H9 (cell line): ENCODE results near the gene KDM2B. TPM values are rescaled to one million over a fixed set of nuclear protein-coding genes. Genes with fewer than 3 reads are reported as not detected.

ENCODE experiments used
- DNase-seq: peaks from one replicate; pipeline ENCODE4 v3.0.0-alpha.2; 2017
- H2AFZ ChIP-seq: one replicate; pipeline ENCODE4 v1.6.1; 2013; ENCODE audit warnings: mild to moderate bottlenecking, low read length, control low read depth, moderate library complexity
- H2AK5ac ChIP-seq: 2 replicates; pipeline ENCODE4 v1.6.1; 2013; ENCODE audit warnings: low read length, control low read depth, mixed read lengths; ENCODE audit not compliant: insufficient read length
- H2BK120ac ChIP-seq: one replicate; pipeline ENCODE4 v1.6.1; 2013; ENCODE audit warnings: low read depth, mild to moderate bottlenecking, low read length, control low read depth, inconsistent platforms; ENCODE audit not compliant: poor library complexity, severe bottlenecking
- H2BK12ac ChIP-seq: 2 replicates; pipeline ENCODE4 v1.6.1; 2013; ENCODE audit warnings: low read length, control low read depth, mixed read lengths, low read depth; ENCODE audit not compliant: insufficient read length
- H2BK15ac ChIP-seq: 2 replicates; pipeline ENCODE4 v1.6.1; 2013; ENCODE audit warnings: low read depth, low read length, control low read depth
- H2BK20ac ChIP-seq: one replicate; pipeline ENCODE4 v1.6.1; 2013; ENCODE audit warnings: low read depth, mild to moderate bottlenecking, low read length, control low read depth, inconsistent platforms; ENCODE audit not compliant: poor library complexity, severe bottlenecking
- H2BK5ac ChIP-seq: 2 replicates; pipeline ENCODE4 v1.6.1; 2013; ENCODE audit warnings: low read length, control low read depth, mixed read lengths; ENCODE audit not compliant: insufficient read length
- H3K14ac ChIP-seq: 2 replicates; pipeline ENCODE4 v1.6.1; 2013; ENCODE audit warnings: low read length, control low read depth; ENCODE audit not compliant: insufficient read depth
- H3K18ac ChIP-seq: 2 replicates; pipeline ENCODE4 v1.6.1; 2013; ENCODE audit warnings: low read depth, mild to moderate bottlenecking, mixed read lengths, low read length, control low read depth; ENCODE audit not compliant: insufficient read length
- H3K23ac ChIP-seq: 2 replicates; pipeline ENCODE4 v1.6.1; 2013; ENCODE audit warnings: low read length, control low read depth, mixed read lengths, low read depth; ENCODE audit not compliant: insufficient read length
- H3K23me2 ChIP-seq: 2 replicates; pipeline ENCODE4 v1.6.1; 2013; ENCODE audit warnings: low read depth, mild to moderate bottlenecking, mixed read lengths, low read length, control low read depth; ENCODE audit not compliant: insufficient read length, poor library complexity, severe bottlenecking
- H3K27ac ChIP-seq: 2 replicates; pipeline ENCODE4 v1.5.1; 2013; ENCODE audit warnings: low read length, control low read depth, mixed read lengths, low read depth; ENCODE audit not compliant: insufficient read length
- H3K27me3 ChIP-seq: 2 replicates; pipeline ENCODE4 v1.6.1; 2013; ENCODE audit warnings: low read length, control low read depth, inconsistent platforms; ENCODE audit not compliant: insufficient read depth
- H3K4ac ChIP-seq: 2 replicates; pipeline ENCODE4 v1.6.1; 2013; ENCODE audit warnings: low read depth, mild to moderate bottlenecking, control low read depth, inconsistent platforms, low read length, moderate library complexity
- H3K4me1 ChIP-seq: 2 replicates; pipeline ENCODE4 v1.6.1; 2013; ENCODE audit warnings: low read length, control low read depth, inconsistent platforms; ENCODE audit not compliant: insufficient read depth
- H3K4me2 ChIP-seq: 2 replicates; pipeline ENCODE4 v1.6.1; 2013; ENCODE audit warnings: low read length, control low read depth, mixed read lengths; ENCODE audit not compliant: insufficient read length, insufficient read depth
- H3K56ac ChIP-seq: 2 replicates; pipeline ENCODE4 v1.6.1; 2013; ENCODE audit warnings: low read depth, mild to moderate bottlenecking, mixed read lengths, low read length, control low read depth; ENCODE audit not compliant: insufficient read length
- H3K79me1 ChIP-seq: 2 replicates; pipeline ENCODE4 v1.6.1; 2013; ENCODE audit warnings: low read depth, mild to moderate bottlenecking, moderate library complexity, low read length, control low read depth, inconsistent platforms; ENCODE audit not compliant: insufficient read depth, poor library complexity, severe bottlenecking
- H3K79me2 ChIP-seq: 2 replicates; pipeline ENCODE4 v1.6.1; 2013; ENCODE audit warnings: low read length, control low read depth, inconsistent platforms; ENCODE audit not compliant: insufficient read depth
- H3K9ac ChIP-seq: 2 replicates; pipeline ENCODE4 v1.6.1; 2013; ENCODE audit warnings: low read length, control low read depth, mixed read lengths; ENCODE audit not compliant: insufficient read length; ENCODE audit errors: extremely low read depth
- H3K9me3 ChIP-seq: one replicate; pipeline ENCODE4 v1.6.1; 2013; ENCODE audit warnings: low read depth, low read length, inconsistent platforms; ENCODE audit not compliant: control insufficient read depth
- H3T11ph ChIP-seq: one replicate; pipeline ENCODE4 v1.6.1; 2013; ENCODE audit warnings: mild to moderate bottlenecking, low read length, control low read depth, inconsistent platforms
- H4K20me1 ChIP-seq: one replicate; pipeline ENCODE4 v1.6.1; 2013; ENCODE audit not compliant: control insufficient read depth, insufficient read length, insufficient read depth
- H4K5ac ChIP-seq: 2 replicates; pipeline ENCODE4 v1.6.1; 2013; ENCODE audit warnings: low read depth, mild to moderate bottlenecking, mixed read lengths, low read length, control low read depth; ENCODE audit not compliant: insufficient read length
- H4K8ac ChIP-seq: replicated peaks from 2 replicates; pipeline ENCODE4 v1.6.1; 2013; ENCODE audit warnings: low read length, control low read depth, mixed read lengths, low read depth; ENCODE audit not compliant: insufficient read length
- H4K91ac ChIP-seq: 2 replicates; pipeline ENCODE4 v1.6.1; 2013; ENCODE audit warnings: low read depth, mild to moderate bottlenecking, moderate library complexity, mixed read lengths, low read length, control low read depth; ENCODE audit not compliant: insufficient read length
- H3K27ac Mint-ChIP-seq, 3 experiments: 2 replicates in 2 of 3; 3 replicates in 1 of 3; pipeline ENCODE4 v1.8.0; 2020 to 2021; ENCODE audit warnings: mixed read lengths in 3 of 3, mild to moderate bottlenecking in 1 of 3, moderate library complexity in 1 of 3
- H3K27me3 Mint-ChIP-seq: 2 replicates; pipeline ENCODE4 v1.8.0; 2021; ENCODE audit warnings: low read depth, mild to moderate bottlenecking, moderate library complexity, mixed read lengths
- H3K36me3 Mint-ChIP-seq, 3 experiments: 2 replicates in 2 of 3; 3 replicates in 1 of 3; pipeline ENCODE4 v1.8.0; 2020 to 2021; ENCODE audit warnings: low read depth in 3 of 3, mixed read lengths in 3 of 3; ENCODE audit not compliant: insufficient read depth in 1 of 3
- H3K4me1 Mint-ChIP-seq, 2 experiments: 2 replicates each; pipeline ENCODE4 v1.8.0; 2020; ENCODE audit warnings: mixed read lengths in 2 of 2
- H3K4me3 Mint-ChIP-seq, 2 experiments: 2 replicates in 1 of 2; 3 replicates in 1 of 2; pipeline ENCODE4 v1.8.0; 2020 to 2021; ENCODE audit warnings: mild to moderate bottlenecking in 2 of 2, mixed read lengths in 2 of 2, moderate library complexity in 1 of 2
- H3K9me3 Mint-ChIP-seq, 2 experiments: 2 replicates in 1 of 2; 3 replicates in 1 of 2; pipeline ENCODE4 v1.8.0; 2020; ENCODE audit warnings: mild to moderate bottlenecking in 2 of 2, mixed read lengths in 2 of 2, moderate library complexity in 1 of 2
- WGBS: extraction: QIAGEN DNeasy Blood & Tissue Kit; methylation state at CpG from one replicate; pipeline ENCODE4 v1.1.7; 2013; ENCODE audit warnings: missing lambda C conversion rate, low lambda C conversion rate, mixed read lengths; ENCODE audit not compliant: insufficient read length; ENCODE audit errors: extremely low coverage; 5-methylcytosine and 5-hydroxymethylcytosine counted together
- total RNA-seq: library from RNA; stranded (reverse); gene quantifications from 2 replicates; pipeline ENCODE4 v1.2.1, GENCODE V29; 2021
- TF ChIP-seq, protein P1 (sequence below): fragments of 200-600 bp; sonication (generic); conservative IDR thresholded peaks from 3 replicates; pipeline ENCODE4 v1.8.0; 2021; ENCODE audit warnings: antibody characterized with exemption, mild to moderate bottlenecking

The KDM2B gene
- total RNA-seq, 1 experiment from 2014 or later: 143 TPM

DNA sequence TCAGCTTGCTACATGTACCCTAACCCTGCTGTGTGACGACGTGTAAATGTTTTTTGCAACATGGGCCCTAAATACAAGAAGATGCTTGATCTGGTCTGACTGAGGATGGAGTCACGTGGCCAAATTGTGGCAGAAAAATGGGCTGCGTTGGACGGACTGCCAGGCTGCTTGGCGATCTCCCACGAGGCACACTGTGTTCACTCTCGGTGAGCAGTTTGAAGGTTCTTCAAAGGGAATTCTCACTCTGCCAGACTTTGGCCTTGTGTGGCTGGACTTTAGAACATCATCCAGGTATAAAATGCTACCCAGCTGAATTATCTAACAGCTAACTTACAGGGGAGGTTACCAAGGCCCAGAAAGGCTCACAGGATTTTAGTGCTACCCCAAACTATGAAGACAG is 85.1 kb downstream of the KDM2B start:
- H3K23ac ChIP-seq: no peak overlapping the region
- H3K4ac ChIP-seq: no peak overlapping the region
- TF ChIP-seq, protein P1, sequence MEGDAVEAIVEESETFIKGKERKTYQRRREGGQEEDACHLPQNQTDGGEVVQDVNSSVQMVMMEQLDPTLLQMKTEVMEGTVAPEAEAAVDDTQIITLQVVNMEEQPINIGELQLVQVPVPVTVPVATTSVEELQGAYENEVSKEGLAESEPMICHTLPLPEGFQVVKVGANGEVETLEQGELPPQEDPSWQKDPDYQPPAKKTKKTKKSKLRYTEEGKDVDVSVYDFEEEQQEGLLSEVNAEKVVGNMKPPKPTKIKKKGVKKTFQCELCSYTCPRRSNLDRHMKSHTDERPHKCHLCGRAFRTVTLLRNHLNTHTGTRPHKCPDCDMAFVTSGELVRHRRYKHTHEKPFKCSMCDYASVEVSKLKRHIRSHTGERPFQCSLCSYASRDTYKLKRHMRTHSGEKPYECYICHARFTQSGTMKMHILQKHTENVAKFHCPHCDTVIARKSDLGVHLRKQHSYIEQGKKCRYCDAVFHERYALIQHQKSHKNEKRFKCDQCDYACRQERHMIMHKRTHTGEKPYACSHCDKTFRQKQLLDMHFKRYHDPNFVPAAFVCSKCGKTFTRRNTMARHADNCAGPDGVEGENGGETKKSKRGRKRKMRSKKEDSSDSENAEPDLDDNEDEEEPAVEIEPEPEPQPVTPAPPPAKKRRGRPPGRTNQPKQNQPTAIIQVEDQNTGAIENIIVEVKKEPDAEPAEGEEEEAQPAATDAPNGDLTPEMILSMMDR: no peak
- H2AK5ac ChIP-seq: no peak overlapping the region
- no peak overlapping the region for H2AFZ ChIP-seq
- Mint-ChIP-seq H3K4me1 (peaks cover 20 to 22% of the 10 kb centered on the region in 2 experiments), H3K9me3 (no peaks in the 10 kb centered on the region), H3K4me3 (no peak overlapping the region), H3K27ac (peak overlapping the region in 2 of 3 experiments; percentile 58 to 61; a peak in 2 of 7 replicates), H3K36me3 (peaks cover 13 to 47% (median 38%) of the 10 kb centered on the region in 3 experiments; a peak in 6 of 7 replicates), H3K27me3 (peaks cover 1% of the 10 kb centered on the region; the same call in 1 of the 2 replicates)
- H3K23me2 ChIP-seq: no peaks in the 10 kb centered on the region
- DNase-seq: no peak
- H3K9ac ChIP-seq: no peak overlapping the region
- no peaks in the 10 kb centered on the region for H3K27me3 ChIP-seq
- H3T11ph ChIP-seq: no peak overlapping the region
- no peak overlapping the region for H2BK12ac ChIP-seq
- H4K91ac ChIP-seq: no peak overlapping the region
- H2BK120ac ChIP-seq: no peak overlapping the region
- H4K5ac ChIP-seq: no peak overlapping the region
- H3K18ac ChIP-seq: no peak overlapping the region
- no peak overlapping the region for H3K56ac ChIP-seq
- no peak overlapping the region for H2BK15ac ChIP-seq
- no peak overlapping the region for H4K8ac ChIP-seq
- H3K9me3 ChIP-seq: no peaks in the 10 kb centered on the region
- H3K4me1 ChIP-seq: no peaks in the 10 kb centered on the region
- 0 out of 2 replicates have a peak, but pooled peaks cover 2% of the 10 kb centered on the region for H3K79me2 ChIP-seq
- H3K79me1 ChIP-seq: no peaks in the 10 kb centered on the region
- H2BK5ac ChIP-seq: no peak overlapping the region
- no CpG with 5 or more reads among the region's 8 CpGs for WGBS
- H3K4me2 ChIP-seq: no peak overlapping the region
- no peak overlapping the region for H3K27ac ChIP-seq
- H3K14ac ChIP-seq: no peak overlapping the region
- no peaks in the 10 kb centered on the region for H4K20me1 ChIP-seq
- no peak overlapping the region for H2BK20ac ChIP-seq
